ENCODE measurements around the gene CST9L. TPM values are rescaled to one million over a fixed set of nuclear protein-coding genes. Genes with fewer than 3 reads are reported as not detected.

CST9L gene
- total and polyA plus RNA-seq, 10 of the 15 experiments (the other 5 are each of a cell fraction or from before 2014, with no cell fraction given), result not detected

GRCh38 chr20:23565503-23566045, 2.7 kb downstream of the CST9L start:
- in situ Hi-C loops (cut with MboI), result no loop called here
- ATAC-seq (no peak), FAIRE-seq (no peak), DNase-seq (ENCODE audit: low read depth, low spot score) (no peak)
- 80% methylated on average over 2 of the region's 2 CpGs for WGBS (ENCODE audit: insufficient coverage, insufficient replicate concordance, low lambda C conversion rate, missing lambda C conversion rate)
- Histone ChIP-seq H2AFZ (ENCODE audit: control insufficient read depth, low read depth, low read length) (no peak overlapping the region), H3K27me3 (replicated peaks in 1 of 2; ENCODE audit: control insufficient read depth in 2 of 2, insufficient read depth in 2 of 2, low read length in 1 of 2) (no peaks in the 10 kb centered on the region; a peak in 2 of 4 replicates), H3K9ac (ENCODE audit: control insufficient read depth, insufficient read depth, low read length) (no peak overlapping the region), H3K4me1 (ENCODE audit: control insufficient read depth, insufficient read depth, low read length) (no peaks in the 10 kb centered on the region), H3K9me3 (replicated peaks; ENCODE audit: control insufficient read depth, insufficient read depth, low read length) (peaks cover 1% of the 10 kb centered on the region; the same call in 1 of the 3 replicates), H3K4me3 (no peak overlapping the region), H3K36me3 (ENCODE audit: control insufficient read depth in 2 of 2, insufficient read depth in 2 of 2, low read length in 1 of 2) (no peaks in the 10 kb centered on the region), H3K4me2 (ENCODE audit: control insufficient read depth, insufficient read depth) (no peak overlapping the region), H4K20me1 (ENCODE audit: control insufficient read depth, insufficient read depth) (no peaks in the 10 kb centered on the region), H3K27ac (ENCODE audit: control insufficient read depth, insufficient read depth) (no peak overlapping the region), H3K79me2 (ENCODE audit: control insufficient read depth, insufficient read depth, low read length) (no peaks in the 10 kb centered on the region)
- SMC1A ChIA-PET (ENCODE audit: uncharacterized antibody, unreplicated experiment), result no interaction called here
- intact Hi-C loops (cut with micrococcal nuclease; ENCODE audit: unreplicated experiment), result no loop called here
- POLR2A ChIA-PET, result no interaction called here
- CTCF ChIA-PET, result no interaction called here
- no TSS peak for BruUV-seq (replicated peaks)
- RAD21 ChIA-PET (ENCODE audit: unreplicated experiment), result no interaction called here
- TF ChIP-seq NFYA (IDR thresholded peaks at IDR 0.05; ENCODE audit: borderline replicate concordance, low read depth, low read length) (no peak), RELB (IDR thresholded peaks at IDR 0.05; ENCODE audit: low read depth) (no peak), ZNF207 (IDR thresholded peaks at IDR 0.05; ENCODE audit: borderline replicate concordance) (no peak), ATF7 (IDR thresholded peaks at IDR 0.05; ENCODE audit: low read depth) (no peak), NRF1 (conservative IDR thresholded peaks at IDR 0.05; ENCODE audit: low read depth, low read length) (no peak), ESRRA (IDR thresholded peaks at IDR 0.05; ENCODE audit: low read length) (no peak), CHD4 (IDR thresholded peaks at IDR 0.05) (no peak), ZBTB4 (CRISPR knock-in tag; IDR thresholded peaks at IDR 0.05) (no peak), ZNF217 (IDR thresholded peaks at IDR 0.05) (no peak), CREM (IDR thresholded peaks at IDR 0.05; ENCODE audit: low read depth) (no peak), RCOR1 (conservative IDR thresholded peaks at IDR 0.05; ENCODE audit: low read depth, low read length) (no peak), CEBPB (IDR thresholded peaks at IDR 0.05; ENCODE audit: borderline replicate concordance in 1 of 2, low read depth in 2 of 2, low read length in 2 of 2) (no peak), POLR2A (IDR thresholded peaks at IDR 0.05; ENCODE audit: low read depth, low read length) (no peak)
- TF ChIP-seq, protein P1, sequence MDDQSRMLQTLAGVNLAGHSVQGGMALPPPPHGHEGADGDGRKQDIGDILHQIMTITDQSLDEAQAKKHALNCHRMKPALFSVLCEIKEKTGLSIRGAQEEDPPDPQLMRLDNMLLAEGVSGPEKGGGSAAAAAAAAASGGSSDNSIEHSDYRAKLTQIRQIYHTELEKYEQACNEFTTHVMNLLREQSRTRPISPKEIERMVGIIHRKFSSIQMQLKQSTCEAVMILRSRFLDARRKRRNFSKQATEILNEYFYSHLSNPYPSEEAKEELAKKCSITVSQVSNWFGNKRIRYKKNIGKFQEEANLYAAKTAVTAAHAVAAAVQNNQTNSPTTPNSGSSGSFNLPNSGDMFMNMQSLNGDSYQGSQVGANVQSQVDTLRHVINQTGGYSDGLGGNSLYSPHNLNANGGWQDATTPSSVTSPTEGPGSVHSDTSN (IDR thresholded peaks at IDR 0.05; ENCODE audit: insufficient replicate concordance, low read depth, low read length), result no peak
- TF ChIP-seq, protein P2, sequence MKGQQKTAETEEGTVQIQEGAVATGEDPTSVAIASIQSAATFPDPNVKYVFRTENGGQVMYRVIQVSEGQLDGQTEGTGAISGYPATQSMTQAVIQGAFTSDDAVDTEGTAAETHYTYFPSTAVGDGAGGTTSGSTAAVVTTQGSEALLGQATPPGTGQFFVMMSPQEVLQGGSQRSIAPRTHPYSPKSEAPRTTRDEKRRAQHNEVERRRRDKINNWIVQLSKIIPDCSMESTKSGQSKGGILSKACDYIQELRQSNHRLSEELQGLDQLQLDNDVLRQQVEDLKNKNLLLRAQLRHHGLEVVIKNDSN (IDR thresholded peaks at IDR 0.05; ENCODE audit: borderline replicate concordance, extremely low read length, insufficient read depth, low read depth, low read length), result no peak
